HEK293 (cell line): Measurements from ENCODE around the gene TLE1.

ENCODE experiments used
- CTCF ChIA-PET: fragments of 350-600 bp; formaldehyde crosslinking; extraction: SDS; loops from one replicate; lab custom pipeline; 2021; ENCODE audit warnings: antibody characterized with exemption; lab: Yijun Ruan, JAX
- POLR2A ChIA-PET: fragments of 300-600 bp; formaldehyde crosslinking; extraction: SDS; loops from one replicate; lab custom pipeline; 2020; ENCODE audit warnings: antibody characterized with exemption, inconsistent platforms; lab: Yijun Ruan, JAX
- H3K27ac ChIP-seq: fragments of 200-500 bp; sonication (Bioruptor generic); 2 replicates; pipeline ENCODE4 v1.5.1; 2014; ENCODE audit warnings: low read depth, low read length, control low read depth, inconsistent platforms; ENCODE audit errors: extremely low read depth
- H3K36me3 ChIP-seq, 2 experiments: fragments of 200-500 bp in 1 of 2; sonication (Bioruptor generic) in 1 of 2; 1 replicate in 1 of 2; 2 replicates in 1 of 2; pipeline ENCODE4 v1.5.1; 2014 to 2017; ENCODE audit warnings: inconsistent platforms in 2 of 2, low read length in 2 of 2; ENCODE audit not compliant: control insufficient read depth in 2 of 2, insufficient read depth in 1 of 2
- H3K4me1 ChIP-seq: fragments of 200-500 bp; sonication (Bioruptor generic); 2 replicates; pipeline ENCODE4 v1.5.1; 2014; ENCODE audit warnings: mild to moderate bottlenecking, low read length, inconsistent platforms; ENCODE audit not compliant: control insufficient read depth, insufficient read depth
- H3K4me3 ChIP-seq: 2 replicates; pipeline ENCODE4 v1.5.1; 2011; ENCODE audit warnings: low read depth, mild to moderate bottlenecking, control low read depth, low read length, moderate library complexity
- H3K9me3 ChIP-seq: fragments of 200-500 bp; sonication (Bioruptor generic); 2 replicates; pipeline ENCODE4 v1.5.1; 2014; ENCODE audit warnings: low read depth, low read length, inconsistent platforms; ENCODE audit not compliant: control insufficient read depth, insufficient read depth
- CTCF ChIP-seq: fragments of 450-650 bp; formaldehyde crosslinking; IDR thresholded peaks from 2 replicates; pipeline ENCODE4 v1.5.1; 2016; ENCODE audit warnings: missing biosample characterization, missing genetic modification characterization
- FEZF1 ChIP-seq: fragments of 450-650 bp; formaldehyde crosslinking; IDR thresholded peaks from 2 replicates; pipeline ENCODE4 v1.5.1; 2016; ENCODE audit warnings: missing biosample characterization, missing genetic modification characterization
- GLI2 ChIP-seq: fragments of 450-650 bp; formaldehyde crosslinking; IDR thresholded peaks from 2 replicates; pipeline ENCODE4; 2017; ENCODE audit warnings: missing biosample characterization, missing genetic modification characterization, low read depth, borderline replicate concordance
- HIC1 ChIP-seq: fragments of 450-650 bp; formaldehyde crosslinking; IDR thresholded peaks from 2 replicates; pipeline ENCODE4 v1.5.1; 2016; ENCODE audit warnings: missing biosample characterization, missing genetic modification characterization
- HOXC10 ChIP-seq: sonication (generic); formaldehyde crosslinking; IDR thresholded peaks from 2 replicates; pipeline ENCODE4 v1.8.1; 2023; ENCODE audit warnings: mild to moderate bottlenecking, missing genetic modification reagents
- SP7 ChIP-seq: fragments of 450-650 bp; formaldehyde crosslinking; IDR thresholded peaks from 2 replicates; pipeline ENCODE4 v1.5.1; 2016; ENCODE audit warnings: missing biosample characterization, missing genetic modification characterization
- ZBTB20 ChIP-seq: fragments of 450-650 bp; formaldehyde crosslinking; IDR thresholded peaks from 2 replicates; pipeline ENCODE4 v1.5.1; 2016; ENCODE audit warnings: missing biosample characterization, missing genetic modification characterization
- ZFHX2 ChIP-seq: fragments of 450-650 bp; formaldehyde crosslinking; conservative IDR thresholded peaks from 2 replicates; pipeline ENCODE4 v1.5.1; 2016; ENCODE audit warnings: missing biosample characterization, missing genetic modification characterization
- ZFP69B ChIP-seq: fragments of 450-650 bp; formaldehyde crosslinking; IDR thresholded peaks from 2 replicates; pipeline ENCODE4 v1.5.1; 2016; ENCODE audit warnings: missing biosample characterization, missing genetic modification characterization
- ZIC2 ChIP-seq: fragments of 450-650 bp; formaldehyde crosslinking; IDR thresholded peaks from 2 replicates; pipeline ENCODE4 v1.5.1; 2016; ENCODE audit warnings: missing biosample characterization, missing genetic modification characterization
- ZNF114 ChIP-seq: fragments of 450-650 bp; formaldehyde crosslinking; IDR thresholded peaks from 2 replicates; pipeline ENCODE4 v1.5.0; 2017; ENCODE audit warnings: missing biosample characterization, missing genetic modification characterization
- ZNF157 ChIP-seq: fragments of 450-650 bp; formaldehyde crosslinking; IDR thresholded peaks from 2 replicates; pipeline ENCODE4 v1.5.1; 2016; ENCODE audit warnings: missing biosample characterization, missing genetic modification characterization
- ZNF335 ChIP-seq: fragments of 450-650 bp; formaldehyde crosslinking; conservative IDR thresholded peaks from 2 replicates; pipeline ENCODE4 v1.5.1; 2016; ENCODE audit warnings: missing biosample characterization, missing genetic modification characterization
- ZNF48 ChIP-seq: fragments of 450-650 bp; formaldehyde crosslinking; IDR thresholded peaks from 2 replicates; pipeline ENCODE4 v1.5.1; 2016; ENCODE audit warnings: missing biosample characterization, missing genetic modification characterization
- ZNF571 ChIP-seq: fragments of 450-650 bp; formaldehyde crosslinking; IDR thresholded peaks from 2 replicates; pipeline ENCODE4 v1.5.0; 2017; ENCODE audit warnings: missing biosample characterization, missing genetic modification characterization
- ZNF600 ChIP-seq: fragments of 450-650 bp; formaldehyde crosslinking; IDR thresholded peaks from 2 replicates; pipeline ENCODE4 v1.5.1; 2016; ENCODE audit warnings: missing biosample characterization, missing genetic modification characterization
- ZNF658 ChIP-seq: fragments of 450-650 bp; formaldehyde crosslinking; IDR thresholded peaks from 2 replicates; pipeline ENCODE4; 2016; ENCODE audit warnings: missing biosample characterization, missing genetic modification characterization
- ZSCAN30 ChIP-seq: fragments of 450-650 bp; IDR thresholded peaks from 2 replicates; pipeline ENCODE4 v1.5.1; 2018; ENCODE audit warnings: missing biosample characterization, mild to moderate bottlenecking, missing genetic modification characterization, moderate library complexity
- ZSCAN4 ChIP-seq: fragments of 450-650 bp; formaldehyde crosslinking; IDR thresholded peaks from 2 replicates; pipeline ENCODE4 v1.5.1; 2017; ENCODE audit warnings: missing biosample characterization, missing genetic modification characterization
- ZXDB ChIP-seq: fragments of 450-650 bp; formaldehyde crosslinking; IDR thresholded peaks from 2 replicates; pipeline ENCODE4 v1.5.1; 2016; ENCODE audit warnings: missing biosample characterization, missing genetic modification characterization
- TF ChIP-seq, protein P1 (sequence below): fragments of 450-650 bp; formaldehyde crosslinking; IDR thresholded peaks from 2 replicates; pipeline ENCODE4 v1.5.1; 2017; ENCODE audit warnings: missing biosample characterization, missing genetic modification characterization
- TF ChIP-seq, protein P2 (sequence below): fragments of 450-650 bp; IDR thresholded peaks from 2 replicates; pipeline ENCODE4 v1.5.1; 2018; ENCODE audit warnings: missing biosample characterization, mild to moderate bottlenecking, missing genetic modification characterization
- TF ChIP-seq, protein P3 (sequence below): sonication (generic); formaldehyde crosslinking; IDR thresholded peaks from 2 replicates; pipeline ENCODE4 v1.8.1; 2022; ENCODE audit warnings: mild to moderate bottlenecking, moderate library complexity, missing genetic modification reagents

TLE1 gene

GRCh38 chr9:81687521-81688261, 1.7 kb downstream of the TLE1 start (continued):
- TF ChIP-seq, protein P1, sequence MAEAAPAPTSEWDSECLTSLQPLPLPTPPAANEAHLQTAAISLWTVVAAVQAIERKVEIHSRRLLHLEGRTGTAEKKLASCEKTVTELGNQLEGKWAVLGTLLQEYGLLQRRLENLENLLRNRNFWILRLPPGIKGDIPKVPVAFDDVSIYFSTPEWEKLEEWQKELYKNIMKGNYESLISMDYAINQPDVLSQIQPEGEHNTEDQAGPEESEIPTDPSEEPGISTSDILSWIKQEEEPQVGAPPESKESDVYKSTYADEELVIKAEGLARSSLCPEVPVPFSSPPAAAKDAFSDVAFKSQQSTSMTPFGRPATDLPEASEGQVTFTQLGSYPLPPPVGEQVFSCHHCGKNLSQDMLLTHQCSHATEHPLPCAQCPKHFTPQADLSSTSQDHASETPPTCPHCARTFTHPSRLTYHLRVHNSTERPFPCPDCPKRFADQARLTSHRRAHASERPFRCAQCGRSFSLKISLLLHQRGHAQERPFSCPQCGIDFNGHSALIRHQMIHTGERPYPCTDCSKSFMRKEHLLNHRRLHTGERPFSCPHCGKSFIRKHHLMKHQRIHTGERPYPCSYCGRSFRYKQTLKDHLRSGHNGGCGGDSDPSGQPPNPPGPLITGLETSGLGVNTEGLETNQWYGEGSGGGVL = peak; percentile 52
- TF ChIP-seq SP7 (tag by site-specific recombination) (no peak), ZBTB20 (tag by site-specific recombination) (peak; percentile 53; the same call in 1 of the 2 replicates), ZIC2 (tag by site-specific recombination) (peak; percentile 28; the same call in 1 of the 2 replicates), ZFP69B (tag by site-specific recombination) (no peak), ZNF658 (tag by site-specific recombination) (no peak), ZXDB (peak; percentile 15; the same call in 1 of the 2 replicates), GLI2 (tag by site-specific recombination) (no peak)
- TF ChIP-seq, all 188 proteins: peak for 7

GRCh38 chr9:81686614-81687520, 2.5 kb downstream of the TLE1 start:
- H3K4me3 ChIP-seq = peak overlapping the region; percentile 97
- ChIA-PET CTCF (interaction anchor here (0.6 to 2.1 kb wide), 14 partner anchors 9 to 1074 kb away, joined by 3 to 7 read pairs (median 3); no protein-coding TSS in a partner anchor), POLR2A (no interaction called here)
- no peaks in the 10 kb centered on the region for H3K9me3 ChIP-seq
- H3K36me3 ChIP-seq = peaks cover 3 to 37% of the 10 kb centered on the region in 2 experiments
- peaks cover 16% of the 10 kb centered on the region for H3K4me1 ChIP-seq
- H3K27ac ChIP-seq = peak overlapping the region; percentile 97
- TF ChIP-seq ZNF335 (tag by site-specific recombination) (peak; percentile 38; the same call in 1 of the 2 replicates), ZNF114 (tag by site-specific recombination) (no peak), ZFHX2 (tag by site-specific recombination) (0 out of 2 replicates have a peak, but pooled peaks have one; percentile 10), HOXC10 (CRISPR knock-in tag) (no peak), ZNF600 (tag by site-specific recombination) (no peak), ZNF48 (tag by site-specific recombination) (no peak), ZNF571 (tag by site-specific recombination) (no peak), HIC1 (tag by site-specific recombination) (peak; percentile 81), ZNF157 (no peak), ZSCAN30 (no peak), ZSCAN4 (tag by site-specific recombination) (no peak), FEZF1 (tag by site-specific recombination) (peak; percentile 70), CTCF (tag by site-specific recombination) (peak; percentile 63; the same call in 1 of the 2 replicates)
- TF ChIP-seq, protein P2, sequence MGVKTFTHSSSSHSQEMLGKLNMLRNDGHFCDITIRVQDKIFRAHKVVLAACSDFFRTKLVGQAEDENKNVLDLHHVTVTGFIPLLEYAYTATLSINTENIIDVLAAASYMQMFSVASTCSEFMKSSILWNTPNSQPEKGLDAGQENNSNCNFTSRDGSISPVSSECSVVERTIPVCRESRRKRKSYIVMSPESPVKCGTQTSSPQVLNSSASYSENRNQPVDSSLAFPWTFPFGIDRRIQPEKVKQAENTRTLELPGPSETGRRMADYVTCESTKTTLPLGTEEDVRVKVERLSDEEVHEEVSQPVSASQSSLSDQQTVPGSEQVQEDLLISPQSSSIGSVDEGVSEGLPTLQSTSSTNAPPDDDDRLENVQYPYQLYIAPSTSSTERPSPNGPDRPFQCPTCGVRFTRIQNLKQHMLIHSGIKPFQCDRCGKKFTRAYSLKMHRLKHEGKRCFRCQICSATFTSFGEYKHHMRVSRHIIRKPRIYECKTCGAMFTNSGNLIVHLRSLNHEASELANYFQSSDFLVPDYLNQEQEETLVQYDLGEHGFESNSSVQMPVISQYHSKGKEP (tag by site-specific recombination) = no peak
- TF ChIP-seq, protein P3, sequence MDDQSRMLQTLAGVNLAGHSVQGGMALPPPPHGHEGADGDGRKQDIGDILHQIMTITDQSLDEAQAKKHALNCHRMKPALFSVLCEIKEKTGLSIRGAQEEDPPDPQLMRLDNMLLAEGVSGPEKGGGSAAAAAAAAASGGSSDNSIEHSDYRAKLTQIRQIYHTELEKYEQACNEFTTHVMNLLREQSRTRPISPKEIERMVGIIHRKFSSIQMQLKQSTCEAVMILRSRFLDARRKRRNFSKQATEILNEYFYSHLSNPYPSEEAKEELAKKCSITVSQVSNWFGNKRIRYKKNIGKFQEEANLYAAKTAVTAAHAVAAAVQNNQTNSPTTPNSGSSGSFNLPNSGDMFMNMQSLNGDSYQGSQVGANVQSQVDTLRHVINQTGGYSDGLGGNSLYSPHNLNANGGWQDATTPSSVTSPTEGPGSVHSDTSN (CRISPR knock-in tag) = no peak
